ENCODE results near the gene ZNF519.

ZNF519 gene

DNA sequence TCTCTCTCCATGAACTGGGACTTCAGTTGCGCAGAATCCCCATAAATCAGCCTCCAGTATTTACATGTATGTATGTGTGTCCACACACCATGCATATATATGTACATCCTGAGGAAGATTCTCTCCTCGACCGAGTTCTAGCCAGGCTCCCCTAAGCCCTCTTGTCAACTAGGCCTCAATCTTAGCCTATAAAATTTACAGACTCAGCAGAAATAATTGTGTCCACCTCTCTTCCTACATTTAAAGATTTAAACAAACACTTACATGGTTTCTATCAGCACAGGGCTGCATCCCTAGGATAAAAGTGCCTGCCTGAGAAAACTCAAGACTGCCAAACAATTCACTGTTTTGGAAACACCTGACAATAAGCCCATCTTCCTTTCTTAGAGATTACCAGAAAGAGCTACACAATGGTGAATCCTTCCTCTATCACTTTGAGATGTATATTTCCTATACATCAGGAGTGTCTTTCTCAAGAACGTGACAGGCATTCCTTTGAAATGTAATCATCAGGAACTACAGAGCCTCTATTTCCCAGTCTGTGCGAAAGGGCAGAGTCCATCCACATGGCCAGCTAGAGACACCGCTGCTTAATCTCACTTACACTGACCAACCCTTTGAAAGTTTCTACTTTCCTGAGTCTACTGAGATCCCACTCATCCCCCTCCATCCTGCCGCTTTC lies 39.5 kb downstream of the ZNF519 start:
- DNase-seq, result no peak

DNA sequence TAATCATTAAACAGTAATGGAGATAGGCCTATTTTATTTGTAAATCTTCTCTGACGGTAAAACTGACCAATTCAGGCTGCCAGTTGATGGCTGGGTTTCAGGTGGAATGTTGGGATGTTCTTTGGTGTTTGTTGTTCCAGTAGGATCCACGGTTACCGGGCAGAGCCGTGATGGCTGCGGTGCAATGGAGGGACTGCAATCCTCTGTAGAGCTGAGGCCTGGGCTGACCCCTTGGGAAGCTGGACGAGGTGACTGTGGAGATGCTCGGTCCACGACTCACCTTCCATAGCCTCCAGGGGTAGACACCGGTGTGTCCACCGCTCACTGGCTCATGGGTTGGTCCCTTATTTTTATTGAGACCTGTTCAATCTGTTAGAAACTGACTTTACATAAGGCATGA lies 42.5 kb downstream of the ZNF519 start:
- DNase-seq, result no peak

DNA sequence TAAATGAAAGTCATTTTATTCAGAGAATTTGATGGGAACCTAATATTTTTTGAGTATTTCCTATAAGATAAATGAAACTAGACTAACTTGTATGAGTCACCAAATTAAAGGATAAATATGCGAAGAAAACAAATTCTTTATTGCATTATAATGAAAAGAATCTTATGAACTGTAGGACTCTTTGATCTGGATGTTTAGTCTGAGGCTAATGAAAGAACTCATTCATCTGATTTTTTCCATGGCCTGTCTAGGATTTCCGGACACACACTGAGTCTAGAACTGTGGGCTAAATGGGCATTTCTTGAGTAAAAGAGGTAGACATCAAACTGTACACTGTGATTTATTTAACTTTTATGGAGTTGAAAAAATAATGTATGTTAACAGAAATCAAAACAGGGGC lies 43.0 kb downstream of the ZNF519 start:
- no peak for DNase-seq

DNA sequence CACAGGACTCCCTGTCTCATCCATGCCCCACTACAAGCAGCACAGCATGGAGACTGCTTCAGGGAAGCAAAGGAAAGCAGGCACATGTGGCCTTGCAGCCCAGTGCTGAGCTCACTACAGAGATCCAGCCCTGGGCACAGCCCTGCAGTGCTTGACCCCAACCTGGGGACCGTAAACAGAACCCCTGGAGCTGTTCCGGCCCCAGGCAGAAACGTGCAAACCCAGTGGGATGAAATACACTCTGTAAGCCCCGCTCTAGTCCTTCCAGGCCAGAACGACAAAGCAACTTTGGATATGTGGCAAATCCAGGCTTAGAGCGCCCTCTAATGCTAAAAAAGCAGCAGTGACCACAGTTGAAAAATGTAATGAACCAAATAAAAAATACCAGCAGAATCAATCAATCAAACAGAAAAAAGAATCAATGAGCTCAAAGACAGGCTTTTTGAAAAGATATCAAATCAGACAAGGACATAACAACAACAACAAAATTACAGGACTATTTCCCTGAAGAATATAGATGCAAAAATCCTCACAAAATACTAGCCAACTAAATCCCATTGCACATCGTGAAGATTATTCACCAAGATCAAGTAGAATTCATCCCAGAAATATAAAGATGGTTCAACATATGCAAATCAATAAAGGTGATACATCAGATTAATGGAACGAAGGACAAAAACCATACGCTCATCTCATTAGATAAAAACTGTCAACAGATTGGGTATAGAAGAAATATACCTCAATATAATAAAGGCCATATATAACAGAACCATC lies 45.6 kb downstream of the ZNF519 start:
- DNase-seq, result peak; percentile 46

DNA sequence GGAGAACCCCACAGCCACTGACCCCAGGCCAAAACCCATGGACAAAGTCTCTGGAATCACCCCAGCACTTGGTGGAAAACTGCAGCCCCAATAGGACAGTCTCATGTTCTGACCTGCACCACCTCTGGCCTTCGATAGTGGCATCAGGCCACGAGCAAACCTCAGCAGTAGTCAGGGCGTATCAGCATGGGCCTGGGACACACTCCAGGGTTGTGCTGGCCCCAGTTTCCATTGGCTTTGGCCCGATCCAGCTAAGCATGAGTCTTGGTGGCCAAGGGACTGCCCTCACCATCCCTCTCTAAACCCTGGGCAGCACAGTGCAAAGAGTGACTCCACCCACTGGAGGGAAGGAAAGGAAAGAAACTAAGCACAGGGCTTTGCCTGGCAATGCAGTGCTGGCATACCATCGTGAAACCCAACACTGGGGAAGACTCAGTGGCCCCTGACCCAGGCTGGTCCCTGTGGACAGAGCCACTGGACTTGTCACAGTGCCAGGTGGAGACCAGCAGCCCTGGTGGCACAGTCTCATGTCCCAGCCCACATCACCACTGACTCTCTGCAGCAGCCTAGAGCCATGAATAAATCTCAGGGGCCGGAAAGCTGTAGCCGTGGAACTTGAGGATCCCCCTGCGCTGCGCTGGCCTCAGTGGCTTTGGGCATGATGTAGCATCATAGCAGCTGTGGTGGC lies 46.3 kb downstream of the ZNF519 start:
- DNase-seq, result no peak

DNA sequence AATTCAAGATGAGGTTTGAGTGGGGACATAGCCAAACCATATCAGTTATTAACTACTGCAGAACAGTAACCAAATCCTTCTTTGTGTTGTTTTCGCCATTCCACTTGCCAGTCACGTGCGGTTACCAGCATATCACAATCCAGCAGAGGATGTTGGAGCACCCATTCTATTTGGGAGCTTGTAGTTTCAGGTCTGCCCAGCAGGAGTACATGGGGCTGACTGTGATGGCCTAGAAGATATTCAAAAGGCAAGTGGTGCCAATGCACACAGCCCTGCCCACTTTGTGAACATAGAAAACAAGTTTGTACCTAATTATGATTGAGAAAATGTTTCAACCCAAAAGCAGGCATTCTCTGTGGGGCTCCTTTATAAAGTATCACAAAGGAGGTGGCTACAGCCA lies 57.0 kb downstream of the ZNF519 start:
- no peak for DNase-seq

DNA sequence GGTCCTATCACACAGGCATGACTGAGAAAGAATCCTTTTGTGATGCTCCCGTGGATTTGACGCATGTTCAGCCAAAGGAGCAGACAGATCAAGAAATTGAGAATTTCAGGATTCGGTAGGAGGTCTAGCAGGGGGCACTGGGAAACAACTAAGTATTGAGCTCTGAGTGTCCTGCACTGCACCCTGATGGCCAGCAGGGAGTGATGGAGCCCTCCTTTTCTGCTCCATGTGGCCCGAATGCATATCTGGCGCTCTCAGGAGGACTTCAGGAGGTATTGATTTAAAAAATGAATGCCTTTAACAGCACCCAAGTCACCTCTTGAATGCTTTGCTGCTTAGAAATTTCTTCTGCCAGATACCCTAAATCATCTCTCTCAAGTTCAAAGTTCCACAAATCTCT lies 58.0 kb downstream of the ZNF519 start:
- DNase-seq, result no peak

DNA sequence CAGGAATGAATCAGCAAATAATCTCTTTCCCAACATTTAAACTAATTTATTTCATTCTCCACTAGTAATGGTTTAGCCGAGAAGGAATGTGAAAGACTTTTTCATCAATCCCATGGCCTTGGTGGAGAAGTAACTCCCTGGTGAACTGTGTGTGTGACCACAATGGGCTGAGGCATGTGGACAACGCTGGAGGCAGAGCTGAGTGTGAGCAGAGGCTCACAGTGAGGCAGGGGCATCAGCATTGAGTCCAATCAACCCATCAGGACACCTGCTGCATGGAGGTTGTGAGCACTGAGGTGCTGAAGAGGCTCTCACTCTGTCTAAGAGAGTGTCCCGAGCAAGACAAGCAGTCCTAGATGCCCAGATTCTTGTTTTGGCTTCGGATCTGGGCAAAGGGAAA lies 78.6 kb downstream of the ZNF519 start:
- DNase-seq, result no peak
